ENCODE results near the gene SULT1B1.

SULT1B1 gene

DNA sequence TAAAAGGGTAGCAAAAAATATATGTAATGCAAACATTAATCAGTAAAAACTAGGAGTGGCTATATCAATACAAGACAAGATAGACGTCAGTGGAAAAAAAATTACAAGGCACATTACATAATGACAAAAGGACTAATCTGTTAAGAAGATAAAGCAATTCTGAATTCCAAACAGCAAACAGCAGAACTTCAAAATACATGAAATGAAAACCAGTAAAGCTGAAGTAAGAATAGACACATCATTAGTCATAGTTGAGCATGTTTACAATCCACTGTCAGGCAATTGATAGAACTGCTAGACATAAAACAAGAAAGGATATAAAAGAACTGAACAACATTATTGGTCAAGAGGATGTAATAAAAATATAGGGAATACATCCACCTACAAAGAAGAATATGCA, 12.2 kb downstream of the SULT1B1 start:
- peak; percentile 32 for DNase-seq

DNA sequence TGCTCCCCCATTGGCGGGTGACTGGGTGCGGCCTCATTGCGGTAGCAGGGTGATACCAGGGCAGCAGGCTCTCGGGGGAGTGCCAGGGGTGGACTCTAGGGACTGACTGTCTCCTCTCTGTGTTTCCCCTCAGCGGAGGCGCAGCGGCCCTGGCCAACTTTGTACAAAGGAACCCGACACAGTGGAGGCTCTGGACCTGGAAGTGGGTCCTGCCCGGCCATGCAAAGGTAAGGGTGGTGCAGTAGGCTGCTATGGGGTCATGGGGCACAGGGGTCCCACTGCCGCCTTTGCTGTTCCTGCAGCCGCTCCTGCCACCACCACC, 16.3 kb downstream of the SULT1B1 start:
- DNase-seq: no peak

DNA sequence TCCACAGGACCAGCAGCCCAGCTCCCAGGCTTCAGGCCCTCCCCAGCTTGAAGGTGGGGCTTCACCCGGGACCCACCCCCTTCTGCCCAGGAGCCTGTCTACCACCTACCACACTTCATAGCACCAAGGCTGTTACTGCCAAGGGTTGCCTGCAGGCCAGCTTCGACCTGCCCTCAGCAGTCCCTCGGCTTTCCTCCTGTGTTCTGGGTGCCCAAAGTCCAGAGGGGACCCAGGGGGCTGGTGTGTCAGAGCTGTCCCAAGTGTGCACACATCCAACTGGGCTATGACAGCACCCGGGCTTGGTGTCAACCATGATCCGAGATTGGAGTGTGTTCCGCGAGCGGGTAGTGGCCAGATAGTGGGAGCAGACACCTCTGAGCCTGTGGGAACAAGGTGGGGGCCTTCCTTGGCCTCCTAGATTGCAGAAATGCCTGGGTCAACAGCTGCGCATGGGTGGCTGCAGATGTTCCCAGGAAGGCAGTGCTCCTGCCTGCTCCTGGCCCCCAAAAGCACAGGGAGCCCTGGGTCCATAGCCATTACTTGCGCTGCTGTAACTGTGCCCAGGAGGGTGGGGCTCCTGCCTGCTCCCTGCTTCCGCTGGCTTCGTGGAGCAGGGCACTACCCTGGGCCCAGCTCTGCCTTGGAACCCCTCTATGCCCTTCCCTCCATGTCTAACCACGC, 16.8 kb downstream of the SULT1B1 start:
- no peak for DNase-seq

DNA sequence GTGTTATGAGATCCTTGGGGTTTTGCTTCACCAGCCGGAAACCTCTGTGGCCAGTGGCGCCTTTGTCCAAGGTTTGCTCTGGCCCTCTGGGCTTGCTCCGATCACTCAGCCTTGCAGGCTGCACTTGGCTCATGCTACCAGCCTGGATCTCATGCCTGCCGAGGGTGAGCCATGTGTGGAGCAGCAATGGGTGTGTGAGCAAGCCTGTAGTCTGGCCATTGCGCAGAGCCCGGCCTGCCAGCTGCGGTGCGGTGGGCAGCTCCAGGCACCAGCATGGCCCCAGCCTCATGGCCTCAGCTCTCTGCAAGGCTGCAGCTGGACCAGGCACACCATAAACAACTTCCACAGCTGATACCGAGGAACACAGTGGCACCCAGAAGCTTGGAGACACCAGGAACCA, 17.8 kb downstream of the SULT1B1 start:
- no peak for DNase-seq

DNA sequence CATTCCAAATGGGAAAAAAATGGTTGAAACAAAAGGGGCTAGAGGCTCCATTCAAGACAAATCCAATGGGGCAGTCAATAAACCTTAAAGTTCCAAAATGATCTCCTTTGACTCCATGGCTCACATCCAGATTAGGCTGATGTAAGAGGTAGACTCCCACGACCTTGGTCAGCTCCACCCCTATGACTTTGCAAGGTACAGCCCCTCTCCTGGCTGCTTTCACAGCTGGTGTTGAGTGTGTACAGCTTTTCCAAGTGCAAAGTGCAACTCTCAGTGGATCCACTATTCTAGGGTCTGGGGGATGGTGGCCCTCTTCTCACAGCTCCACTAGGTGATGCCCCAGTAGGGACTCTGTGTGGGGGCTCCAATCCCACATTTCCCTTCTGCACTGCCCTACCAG, 21.5 kb downstream of the SULT1B1 start:
- DNase-seq: no peak

DNA sequence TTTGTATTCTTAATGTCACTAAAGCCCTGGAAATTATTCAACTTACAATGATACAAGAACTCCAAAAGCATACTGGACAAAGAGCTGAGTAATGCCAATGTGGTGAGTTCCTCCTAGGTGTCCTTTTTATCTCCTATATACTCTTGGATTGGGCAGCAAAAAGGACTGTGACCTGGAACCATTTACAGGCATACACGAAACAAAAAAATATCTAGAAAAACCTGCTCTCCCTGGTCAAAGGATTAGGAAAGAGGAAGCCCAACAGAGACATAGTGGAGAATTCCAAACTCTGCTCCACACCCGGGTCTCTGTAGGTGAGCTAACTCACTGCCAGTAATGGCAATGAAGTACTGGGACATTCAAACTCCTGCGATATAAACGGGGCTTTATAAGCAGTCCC, 25.3 kb downstream of the SULT1B1 start:
- no peak for DNase-seq

DNA sequence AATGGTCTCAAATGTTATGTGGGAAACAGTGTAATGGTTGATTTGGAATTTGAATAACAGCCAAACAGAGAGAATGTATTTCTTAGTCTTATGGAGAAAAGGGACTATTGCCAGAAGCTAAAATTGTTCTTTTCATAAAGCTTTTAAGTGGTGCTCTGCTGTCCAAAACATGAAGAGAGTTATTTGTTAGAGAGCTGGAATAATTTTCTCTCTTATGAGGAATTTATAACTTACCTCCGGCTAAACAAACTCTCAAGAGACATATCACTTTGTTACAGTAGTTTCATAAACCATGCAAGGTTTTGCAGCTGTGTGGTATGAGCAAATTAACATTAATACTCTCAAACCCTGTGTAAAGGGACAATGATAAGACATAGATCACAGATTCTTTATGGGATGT, 28.6 kb downstream of the SULT1B1 start:
- no peak for DNase-seq

DNA sequence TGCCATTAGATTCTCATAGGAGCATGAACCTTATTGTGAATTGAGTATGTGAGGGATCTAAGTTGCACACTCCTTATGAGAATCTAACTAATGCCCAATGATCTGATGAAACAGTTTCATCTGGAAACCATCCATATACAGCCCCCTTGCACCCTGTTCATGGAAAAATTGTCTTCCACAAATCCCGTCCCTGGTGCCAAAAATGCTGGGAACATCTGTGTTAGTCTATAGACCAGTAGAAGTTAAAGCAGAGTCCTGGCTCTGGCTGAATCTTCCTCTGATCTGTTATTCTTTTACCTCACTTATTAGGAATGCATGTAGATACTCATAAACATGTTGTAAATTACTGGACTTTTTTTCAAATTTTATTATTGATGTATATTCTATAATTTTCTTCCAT, 29.2 kb downstream of the SULT1B1 start:
- DNase-seq: no peak

DNA sequence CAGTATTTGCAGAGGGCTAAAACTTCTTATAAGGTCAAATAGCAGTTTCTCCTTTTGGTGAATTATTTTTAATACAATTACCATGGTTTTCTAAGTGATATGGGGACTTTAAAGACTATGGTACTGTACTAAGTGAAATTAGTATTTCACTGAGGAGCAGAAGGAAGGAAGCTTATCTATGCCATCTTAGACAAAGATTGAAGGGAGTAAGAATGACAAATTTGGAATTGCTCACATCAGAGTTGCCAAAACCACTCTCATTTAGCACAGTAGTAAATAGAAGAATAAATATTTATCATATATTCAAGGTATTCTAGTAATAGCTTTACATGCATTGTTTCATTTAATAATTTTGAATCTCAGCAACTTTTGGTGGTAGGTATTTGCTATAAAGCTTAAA, 30.4 kb downstream of the SULT1B1 start:
- DNase-seq: no peak

DNA sequence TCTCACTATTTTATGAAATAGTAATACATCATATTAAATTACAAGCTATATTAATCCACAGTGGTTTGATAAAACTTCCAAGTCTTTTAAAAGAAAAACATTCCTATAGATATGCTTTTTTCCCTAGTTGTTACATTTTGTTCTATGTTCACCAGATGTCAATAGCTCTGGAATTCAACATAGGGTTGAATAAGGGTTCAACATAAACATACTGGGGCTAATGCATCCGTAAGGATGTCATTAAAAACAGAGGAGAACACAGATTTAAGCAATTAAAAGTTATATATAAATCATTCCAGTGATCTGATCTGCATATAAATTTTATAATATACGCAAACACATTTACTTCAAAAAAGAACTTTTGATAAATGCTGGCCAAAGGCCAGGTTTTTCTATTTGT, 32.5 kb downstream of the SULT1B1 start:
- DNase-seq: no peak

DNA sequence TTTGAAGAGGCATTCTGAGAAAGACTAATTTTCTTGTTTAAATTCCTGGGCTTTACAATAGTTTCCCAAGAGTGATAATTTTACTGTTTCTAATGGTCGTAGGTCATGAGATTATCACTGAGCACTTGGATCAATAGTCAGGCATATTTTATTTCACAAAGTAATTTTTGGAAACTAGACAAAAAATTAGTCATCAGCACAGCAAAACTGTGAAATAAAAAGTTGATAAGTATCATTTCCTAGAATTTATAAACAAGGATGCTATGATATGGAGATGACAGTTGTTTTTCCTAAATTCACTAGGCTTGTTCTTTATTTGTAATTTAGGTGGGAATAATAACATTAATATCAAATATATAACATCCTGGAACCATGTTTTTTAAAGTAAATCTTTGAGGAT, 33.0 kb downstream of the SULT1B1 start:
- DNase-seq: no peak

DNA sequence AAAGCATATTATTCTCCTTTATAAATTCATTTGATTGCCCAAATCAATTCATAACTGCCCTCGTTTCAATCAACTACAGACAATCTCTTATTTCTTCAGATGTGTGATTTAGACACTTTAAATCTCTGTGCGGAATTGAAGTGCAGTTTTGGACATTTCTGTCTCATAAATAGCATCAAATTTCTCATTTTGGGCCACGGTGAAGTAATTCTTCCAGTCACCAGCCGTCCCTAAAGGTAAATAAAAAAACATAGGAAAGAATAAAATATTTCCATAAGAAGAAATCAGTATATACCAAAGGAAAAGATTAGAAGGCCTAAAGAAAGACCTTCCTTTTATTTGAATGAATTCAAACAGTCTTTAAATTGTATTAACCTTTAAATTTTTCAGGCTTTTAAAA, 33.4 kb downstream of the SULT1B1 start:
- DNase-seq: no peak

DNA sequence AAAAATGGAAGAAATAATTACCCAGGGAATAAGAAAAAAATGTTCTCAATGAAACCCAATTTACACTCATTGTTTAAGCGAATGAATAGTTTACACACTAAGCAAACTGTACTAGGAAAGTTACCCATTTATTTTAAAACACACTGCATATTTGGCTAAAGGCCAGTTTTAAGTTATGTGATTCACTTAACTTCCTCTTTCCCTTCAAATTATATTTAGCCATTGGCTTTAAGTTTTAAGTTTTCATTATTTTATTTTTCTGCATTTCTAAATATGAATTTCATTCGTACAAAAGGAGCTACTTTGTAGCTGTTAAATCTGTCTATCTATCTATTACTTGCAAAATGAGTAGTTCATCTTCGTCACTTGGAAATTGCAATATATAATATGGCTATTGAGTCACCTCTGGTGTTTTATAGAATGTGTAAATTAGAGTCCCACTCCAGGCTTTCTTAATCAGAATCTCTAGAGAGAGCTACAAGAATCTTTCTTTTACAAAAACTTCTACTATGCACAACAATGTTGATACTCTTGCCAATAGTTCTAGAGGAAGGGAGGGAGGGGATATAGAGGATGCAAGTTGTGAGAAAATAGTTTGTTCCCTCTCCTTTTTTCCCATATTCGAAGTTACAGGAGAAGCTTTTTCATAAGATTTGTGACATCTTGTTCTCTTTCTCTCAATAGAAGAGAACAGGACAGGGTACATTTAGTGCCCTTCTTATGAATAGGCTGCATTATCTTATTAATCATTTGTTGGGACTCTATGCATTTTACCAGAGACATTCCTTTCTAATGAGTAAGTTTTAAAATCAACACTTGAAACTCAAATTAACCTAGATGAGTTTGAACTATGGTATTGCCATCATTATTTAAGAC, 41.8 kb downstream of the SULT1B1 start:
- peak; percentile 46 for DNase-seq

DNA sequence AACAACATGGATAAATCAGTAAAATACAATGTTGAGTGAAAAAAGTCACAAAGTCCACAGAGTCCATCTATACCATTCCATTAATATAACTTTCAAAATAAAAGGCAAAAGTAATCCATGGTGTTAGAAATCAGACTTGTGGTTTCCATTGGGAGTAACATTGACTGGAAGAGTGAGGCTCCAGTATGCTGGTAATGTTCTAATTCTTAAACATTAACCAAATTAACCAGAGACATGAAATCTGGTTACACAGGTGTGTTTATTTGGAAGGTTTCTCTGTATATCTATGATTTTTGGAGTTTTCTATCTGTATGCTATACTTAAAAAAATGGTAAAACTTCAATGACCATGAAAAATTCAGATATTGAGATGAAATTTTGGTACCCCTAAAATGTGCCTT, 42.6 kb downstream of the SULT1B1 start:
- no peak for DNase-seq

DNA sequence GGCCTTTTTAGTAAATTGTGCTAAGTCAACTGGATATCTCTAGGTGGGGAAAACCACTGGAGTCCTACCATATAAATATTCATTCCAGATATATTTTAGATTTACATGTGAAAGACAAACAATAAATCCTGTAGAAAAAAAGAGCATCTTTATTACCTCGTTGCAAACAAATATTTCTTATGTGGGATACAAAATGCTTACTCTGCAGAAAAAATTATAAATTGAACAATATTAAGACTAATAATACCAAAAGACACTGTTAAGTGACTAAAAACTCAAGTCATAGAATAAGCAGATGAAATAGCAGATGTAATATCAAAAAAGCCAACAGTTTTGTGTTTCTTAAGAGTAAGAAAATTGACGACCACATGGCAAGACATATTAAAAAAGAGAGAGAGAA, 43.8 kb downstream of the SULT1B1 start:
- no peak for DNase-seq

DNA sequence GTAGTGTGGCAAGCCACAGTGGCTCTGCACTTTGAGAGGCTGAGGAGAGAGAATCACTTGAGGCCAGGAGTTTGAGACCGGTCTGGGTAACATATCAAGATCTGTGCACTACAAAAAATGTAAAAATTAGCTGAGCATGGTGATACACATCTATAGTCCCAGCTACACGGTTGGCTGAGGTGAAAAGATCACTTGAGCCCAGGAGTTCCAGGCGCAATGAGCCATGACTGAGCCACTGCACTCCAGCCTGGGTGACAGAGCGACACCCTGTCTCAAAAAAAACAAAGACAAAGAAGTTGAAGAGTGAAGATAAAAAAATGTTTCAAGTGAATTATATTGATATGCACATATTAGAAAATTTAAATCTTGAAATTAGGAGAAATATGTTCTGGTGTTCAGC, 46.3 kb downstream of the SULT1B1 start:
- DNase-seq: no peak

DNA sequence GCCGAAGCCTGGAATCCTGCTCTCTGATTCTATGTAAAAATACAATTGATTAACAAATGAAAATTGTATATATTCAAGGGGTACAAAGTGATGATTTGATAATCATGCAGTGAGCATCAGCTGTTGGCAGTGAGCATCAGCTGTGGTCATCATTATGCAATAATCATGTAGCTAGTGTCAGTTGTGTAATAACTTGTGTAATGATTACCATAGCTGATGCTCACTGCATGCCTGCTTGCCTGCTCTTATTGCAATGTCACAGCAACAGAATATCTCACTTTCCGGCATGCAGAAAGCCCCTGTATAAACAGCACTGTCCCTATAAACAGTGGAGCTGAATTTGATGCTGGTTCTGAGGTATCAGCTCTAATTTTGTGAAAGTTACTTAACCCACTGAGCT, 46.8 kb downstream of the SULT1B1 start:
- DNase-seq: peak; percentile 88

DNA sequence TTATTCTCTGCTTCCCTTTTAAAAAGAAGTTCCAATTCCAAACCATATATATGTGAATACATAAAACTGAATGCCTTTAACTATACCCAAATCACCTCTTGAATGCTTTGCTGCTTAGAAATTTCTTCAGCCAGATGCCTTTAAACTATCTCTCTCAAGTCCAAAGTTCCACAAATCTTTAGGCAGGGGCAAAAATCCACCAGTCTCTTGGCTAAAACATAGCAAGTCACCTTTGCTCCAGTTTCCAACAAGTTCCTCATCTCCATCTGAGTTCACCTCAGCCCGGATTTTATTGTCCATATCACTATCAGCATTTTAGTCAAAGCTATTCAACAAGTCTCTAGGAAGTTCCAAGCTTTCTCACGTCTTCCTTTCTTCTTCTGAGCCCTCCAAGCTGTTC, 49.8 kb downstream of the SULT1B1 start:
- no peak for DNase-seq

DNA sequence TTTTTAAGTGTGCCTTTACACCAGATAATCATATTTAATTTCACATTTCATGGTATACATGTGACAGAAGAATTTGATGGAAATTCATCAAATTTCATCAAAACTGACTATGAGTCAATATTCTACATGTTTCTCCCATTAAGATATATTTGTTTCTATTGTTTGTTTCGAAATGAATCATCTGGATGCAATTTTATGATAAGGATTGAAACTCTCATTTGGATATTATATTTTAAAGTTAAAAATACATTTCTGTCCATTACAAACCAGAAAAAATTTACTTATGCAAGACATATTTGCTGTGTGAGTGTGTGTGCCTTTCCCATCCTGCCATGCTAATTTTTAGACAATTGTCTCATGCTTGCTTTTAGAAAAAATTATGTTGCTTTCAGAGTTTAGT, 52.2 kb downstream of the SULT1B1 start:
- no peak for DNase-seq

DNA sequence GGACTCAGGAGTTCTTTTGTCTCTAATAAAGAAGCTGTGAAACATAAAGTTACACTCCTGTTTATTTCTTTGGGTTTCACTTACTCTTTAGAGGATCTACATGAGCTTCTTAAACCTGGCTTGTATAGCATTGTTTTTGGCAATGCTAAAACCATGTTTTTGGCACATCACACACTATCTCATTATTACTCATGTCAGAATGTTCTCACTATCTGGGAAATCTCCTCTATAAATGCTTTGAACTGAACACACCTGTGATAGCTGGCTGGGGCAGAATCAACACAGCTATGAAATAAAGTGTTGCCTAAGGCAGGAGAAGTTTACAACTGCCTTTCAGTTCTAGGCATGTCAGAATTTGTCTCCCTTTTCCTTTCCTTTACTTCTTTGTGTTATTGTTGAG, 52.6 kb downstream of the SULT1B1 start:
- no peak for DNase-seq

DNA sequence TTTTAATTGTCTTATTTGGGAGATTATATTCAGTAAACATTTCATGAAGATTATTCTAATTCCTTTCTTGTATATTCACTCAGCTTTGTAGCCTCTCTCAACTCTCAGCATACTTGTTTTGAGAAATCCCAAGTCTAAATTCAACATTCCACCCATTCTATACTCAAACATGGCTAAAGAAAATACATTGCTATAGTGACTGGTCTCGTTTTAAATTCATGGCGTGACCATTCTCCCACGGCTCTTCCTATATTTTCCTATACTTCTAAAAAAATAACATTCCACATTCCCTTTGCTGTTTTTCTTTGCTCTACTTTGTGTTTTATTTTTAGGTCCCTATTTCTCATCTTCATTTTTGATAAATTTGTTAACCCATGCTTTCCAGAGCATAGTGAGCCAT, 58.2 kb downstream of the SULT1B1 start:
- no peak for DNase-seq

DNA sequence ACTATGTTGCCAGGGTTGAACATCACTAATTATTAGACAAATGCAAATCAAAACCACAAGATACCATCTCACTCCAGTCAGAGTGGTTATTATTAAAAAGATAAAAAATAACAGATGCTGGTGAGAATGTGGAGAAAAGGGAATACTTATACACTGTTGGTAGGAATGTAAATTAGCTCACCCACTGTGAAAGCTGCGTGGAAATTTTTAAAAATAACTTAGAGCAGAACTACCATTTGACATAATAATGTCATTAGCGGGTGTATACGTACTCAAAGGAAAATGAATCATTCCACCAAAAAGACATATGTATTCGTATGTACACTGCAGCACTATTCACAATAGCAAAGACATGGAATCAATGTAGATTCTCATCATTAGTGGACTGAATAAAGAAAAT, 58.7 kb downstream of the SULT1B1 start:
- DNase-seq: no peak

DNA sequence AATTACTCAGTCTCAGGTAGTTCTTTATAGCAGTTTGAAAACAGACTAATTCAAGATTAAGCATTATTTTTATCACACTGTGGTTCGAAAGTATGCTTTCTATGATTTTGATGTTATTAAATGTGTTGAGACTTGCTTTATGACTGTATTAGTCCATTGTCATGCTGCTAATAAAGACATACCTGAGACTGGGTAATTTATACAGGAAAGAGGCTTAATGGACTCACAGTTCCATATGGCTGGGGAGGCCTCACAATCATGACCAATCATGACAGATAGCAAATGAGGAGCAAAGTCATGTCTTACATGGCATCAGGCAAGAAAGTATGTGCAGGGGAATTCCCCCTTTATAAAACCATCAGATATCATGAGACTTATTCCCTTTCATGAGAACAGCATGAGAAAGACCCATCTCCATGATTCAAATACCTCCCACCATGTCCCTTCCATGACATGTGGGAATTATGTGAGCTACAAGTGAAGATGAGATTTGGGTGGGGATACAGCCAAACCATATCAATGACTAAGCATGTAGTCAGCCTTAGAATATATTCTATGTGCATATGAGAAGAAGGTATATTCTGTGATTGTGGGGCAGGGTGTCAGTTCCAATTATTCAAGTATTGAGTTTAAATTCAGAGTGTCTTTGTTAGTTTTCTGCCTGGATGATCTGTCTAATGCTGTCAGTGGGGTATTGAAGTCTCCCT, 62.7 kb downstream of the SULT1B1 start:
- DNase-seq: no peak

DNA sequence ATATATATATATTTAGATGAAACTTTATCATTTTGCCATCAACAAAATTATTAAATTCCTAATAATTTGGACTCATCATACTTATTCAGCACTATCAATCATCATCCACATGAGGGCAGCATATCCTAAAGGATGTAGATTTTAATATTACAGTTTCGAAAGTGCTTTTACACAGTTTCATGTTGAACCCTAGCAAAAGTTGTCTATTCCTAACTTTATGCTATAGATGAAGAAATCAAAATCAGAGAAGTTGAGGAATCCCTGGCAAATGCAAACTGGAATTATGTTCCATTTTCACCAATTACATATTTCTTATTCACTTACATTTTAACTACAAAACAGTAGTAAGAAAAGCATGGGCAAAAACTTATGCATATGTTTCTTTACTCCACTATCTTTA, 70.8 kb downstream of the SULT1B1 start:
- peak; percentile 62 for DNase-seq
